Measurements from ENCODE around the gene CDHR3.

DNA sequence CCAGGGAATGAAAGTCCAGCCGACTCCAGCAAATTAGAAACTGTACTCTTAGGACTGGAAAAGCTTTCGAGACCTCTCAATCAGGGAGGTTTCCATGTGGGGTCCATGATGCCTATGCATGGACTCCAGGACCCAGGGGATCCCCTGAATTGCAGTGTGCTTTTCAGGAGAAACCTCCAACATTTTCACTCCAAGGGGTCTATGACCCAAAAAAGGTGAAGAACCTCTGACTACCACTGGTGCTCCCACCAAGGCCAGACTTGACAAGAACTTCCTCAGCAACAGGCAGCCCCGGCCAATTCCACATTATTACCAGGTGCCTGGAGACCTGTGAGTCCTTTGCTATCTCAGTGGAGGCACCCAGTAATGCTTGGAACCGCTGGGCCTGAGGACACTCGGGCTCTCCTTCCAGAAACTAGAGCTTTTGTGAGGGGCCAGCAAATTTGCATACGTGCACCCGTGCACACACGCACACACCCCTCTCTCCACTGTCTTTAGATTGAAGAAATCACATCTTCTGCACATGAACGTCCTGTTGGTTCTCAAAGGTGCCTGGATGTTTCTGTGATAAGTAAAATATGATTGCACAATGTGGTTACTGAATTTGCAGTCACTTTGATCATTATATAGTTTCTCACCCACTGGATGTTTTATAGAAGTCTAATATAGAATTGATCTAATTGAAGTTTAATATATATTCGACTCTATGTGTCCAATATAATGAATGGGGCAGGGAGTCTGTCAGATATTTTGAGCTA, 94.3 kb downstream of the CDHR3 start:
- no peak for TF ChIP-seq CTCF (IDR thresholded peaks at IDR 0.05)
- TF ChIP-seq POLR2A (IDR thresholded peaks at IDR 0.05): no peak
